Right lobe of liver (tissue), 4 donors: ENCODE measurements around the gene SCYGR6.

Source experiments
- CTCF ChIP-seq, 4 donors: fragments of 200-600 bp in 3 of 4; fragments of 450-650 bp in 1 of 4; IDR thresholded peaks; one replicate each; pipeline versions ENCODE4 v1.5.1 to v1.8.0; 2016 to 2022; ENCODE audit warnings: antibody characterized with exemption in 4 of 4, mild to moderate bottlenecking in 2 of 4
- POLR2A ChIP-seq: fragments of 450-650 bp; IDR thresholded peaks from one replicate; pipeline ENCODE4 v1.6.1; 2017; ENCODE audit warnings: antibody characterized with exemption, mild to moderate bottlenecking
- donor health status: DM: no; HTN: no; CAD: no.
- donor health status: DM: no; HTN: no; CAD: no.
- donor health status: DM: no; HTN: yes; CAD: no.

DNA sequence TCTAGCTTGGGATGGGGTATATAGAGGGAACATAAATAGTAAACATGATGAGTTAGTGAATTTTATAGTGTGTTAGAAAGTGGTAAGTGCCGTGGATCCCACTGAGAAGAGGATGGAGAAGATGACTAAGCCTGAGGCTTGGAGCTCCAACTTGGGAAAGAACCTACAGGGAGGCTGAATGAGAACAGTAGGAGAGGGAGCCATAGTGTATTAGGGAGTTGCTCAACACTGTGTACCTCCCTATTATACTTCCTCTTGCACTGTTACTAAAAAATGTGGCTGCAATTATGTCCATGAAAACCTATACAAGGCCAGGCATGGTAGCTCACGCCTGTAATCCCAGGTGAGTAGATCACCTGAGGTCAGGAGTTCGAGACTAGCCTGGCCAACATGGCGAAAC, 3.9 kb downstream of the SCYGR6 start:
- TF ChIP-seq CTCF (IDR thresholded peaks at IDR 0.05) (no peak), POLR2A (no peak)
